NOMO-1 (cell line): ENCODE data around the gene UEVLD.

Experiments used
- DNase-seq, 2 experiments: peaks; one replicate each; lab custom pipeline; 2025; ENCODE audit not compliant: unreplicated experiment in 2 of 2; lab: John Stamatoyannopoulos, UW

The UEVLD gene

DNA sequence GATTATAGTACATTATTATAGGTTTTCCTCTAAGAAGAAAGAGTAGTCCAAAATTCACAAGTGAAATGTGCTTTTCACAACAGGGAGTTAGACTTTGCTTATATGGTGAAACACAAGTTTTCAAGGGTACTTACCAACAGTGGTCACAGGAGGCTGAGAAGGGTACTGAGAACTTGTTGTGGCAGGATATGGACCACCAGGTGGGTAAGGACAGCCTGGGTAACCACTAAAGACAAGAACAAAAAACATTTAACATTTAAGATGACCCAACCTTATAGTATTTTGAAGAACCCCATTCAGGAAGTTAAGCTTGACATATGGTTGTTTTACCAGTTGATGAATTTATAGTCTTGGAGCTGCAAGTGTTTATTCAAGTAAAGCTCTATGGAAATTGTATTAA is 86.2 kb downstream of the UEVLD start:
- DNase-seq: no peak

DNA sequence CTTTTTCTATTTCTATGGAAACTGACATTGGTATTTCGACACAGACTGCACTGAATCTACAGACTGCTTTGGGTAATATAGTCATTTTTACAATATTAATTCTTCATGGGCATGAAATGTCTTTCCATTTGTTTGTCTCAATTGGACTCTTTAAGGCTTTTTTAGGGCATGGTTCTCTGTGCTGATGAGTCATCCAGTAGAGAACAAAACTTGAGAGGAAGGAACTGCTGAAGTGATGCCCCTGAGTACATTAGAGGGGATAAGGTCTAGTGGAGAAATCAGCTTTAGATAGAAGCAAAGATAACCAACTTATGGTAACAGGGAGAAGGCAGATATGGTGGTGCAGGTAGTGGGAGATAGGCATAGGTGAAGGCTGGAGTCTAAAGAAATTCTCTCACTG is 86.9 kb downstream of the UEVLD start:
- DNase-seq: no peak

DNA sequence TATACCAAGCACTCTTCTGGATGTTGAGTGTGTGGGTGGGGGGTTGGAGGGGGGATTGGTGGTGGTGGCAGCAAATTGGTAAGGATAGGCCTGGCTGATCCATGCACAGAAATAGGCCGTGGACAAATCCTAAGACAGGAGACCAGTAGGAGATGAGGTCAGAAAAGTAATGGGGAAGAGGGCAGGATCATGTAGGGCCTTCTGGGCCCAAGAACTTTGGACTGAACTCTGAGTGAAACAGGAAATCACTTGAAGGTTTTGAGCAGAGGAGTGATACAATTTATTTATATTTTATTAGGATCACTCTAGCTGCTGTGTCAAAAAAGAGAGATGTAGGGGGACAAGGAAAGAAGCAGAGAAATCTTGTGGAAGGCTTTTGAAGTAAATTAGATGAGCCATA is 90.5 kb downstream of the UEVLD start:
- DNase-seq: no peak

DNA sequence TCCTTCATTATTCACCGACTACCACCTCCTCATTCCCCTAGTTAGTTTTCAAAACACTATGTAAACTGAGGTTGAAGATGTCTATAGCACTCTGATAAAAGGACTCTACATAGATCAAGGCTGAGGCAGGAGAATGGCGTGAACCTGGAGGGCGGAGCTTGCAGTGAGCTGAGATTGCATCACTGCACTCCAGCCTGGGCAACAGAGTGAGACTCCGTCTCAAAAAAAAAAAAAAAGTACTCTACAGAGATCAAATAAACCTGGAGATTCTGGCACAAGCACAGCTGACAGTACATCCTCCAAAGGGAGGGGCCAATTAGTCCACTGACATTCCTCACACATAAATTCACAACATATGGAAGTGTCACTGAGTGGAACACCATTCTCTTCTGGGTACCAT is 92.8 kb downstream of the UEVLD start:
- DNase-seq: no peak

DNA sequence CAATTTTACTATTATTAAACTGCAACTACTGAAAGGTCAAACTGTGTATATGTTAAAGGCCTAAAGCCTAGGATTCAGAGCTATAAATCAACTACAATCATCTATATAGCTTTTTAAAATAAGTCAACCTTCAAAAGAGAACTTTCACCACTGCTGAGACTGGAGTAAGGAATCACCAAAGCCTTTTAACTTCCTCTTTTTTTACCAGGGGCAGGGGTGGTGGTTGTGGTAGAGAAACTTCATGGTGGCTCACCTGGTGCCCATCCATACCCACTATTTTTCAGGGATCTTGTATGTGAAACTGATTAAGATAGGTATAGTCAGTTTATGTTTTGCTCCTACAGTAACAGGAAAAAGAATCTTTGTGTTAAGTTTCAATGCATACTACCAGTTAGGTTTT is 93.3 kb downstream of the UEVLD start:
- DNase-seq: peak; percentile 27 to 55

DNA sequence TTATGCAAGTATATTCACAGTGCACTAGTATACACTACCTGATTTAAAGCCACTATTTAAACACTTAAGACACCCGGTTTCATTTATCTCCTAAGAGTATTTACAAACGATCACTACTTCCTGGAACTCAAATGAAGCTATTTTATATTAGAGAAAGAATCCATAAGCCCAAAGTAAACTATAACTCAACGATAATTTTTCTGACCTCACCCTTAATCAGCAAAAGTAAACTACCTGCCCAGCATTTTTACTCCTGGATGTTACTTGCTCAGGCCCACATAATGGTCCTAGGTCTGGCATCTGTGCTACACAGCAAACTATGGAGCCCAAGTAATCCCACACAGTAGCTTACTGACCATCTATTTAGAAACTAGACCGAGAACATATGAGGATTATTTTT is 95.2 kb downstream of the UEVLD start:
- DNase-seq: no peak

DNA sequence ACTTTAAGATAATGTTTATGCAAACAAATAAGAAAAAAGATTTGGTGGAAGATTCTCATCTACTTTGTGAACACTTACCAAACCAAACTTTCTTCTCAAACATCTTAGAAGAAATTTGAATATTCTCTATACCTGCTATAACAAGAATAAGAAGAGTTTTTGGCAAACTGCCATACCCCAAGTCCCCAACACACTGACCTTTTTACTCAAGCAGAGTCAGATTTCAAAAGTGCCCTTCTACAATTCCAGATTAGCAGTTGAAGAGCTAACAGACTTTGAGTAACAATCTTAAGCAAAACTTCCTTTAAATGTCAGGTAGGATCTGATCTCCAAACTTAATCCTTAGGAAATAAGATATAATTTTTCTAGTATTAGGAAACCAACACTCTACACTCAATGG is 95.6 kb downstream of the UEVLD start:
- no peak for DNase-seq

DNA sequence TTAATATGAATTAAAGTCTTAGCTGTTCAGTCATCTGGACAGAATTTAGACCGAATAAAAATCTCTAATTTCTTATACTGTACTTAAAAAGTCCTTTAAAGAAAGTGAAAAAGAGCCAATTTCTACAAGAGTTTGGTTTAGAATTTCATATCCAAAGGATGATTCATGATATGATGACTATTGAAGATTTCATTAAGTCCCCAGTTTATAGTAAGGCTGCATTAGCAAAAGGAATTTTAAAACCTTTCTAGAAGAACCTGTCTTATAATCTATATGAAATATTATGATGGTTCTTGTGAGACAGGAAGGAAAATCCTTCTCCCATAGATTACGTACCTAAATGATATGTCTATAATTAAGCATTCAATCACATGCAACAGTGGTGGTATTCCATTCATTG is 96.6 kb downstream of the UEVLD start:
- DNase-seq: no peak

DNA sequence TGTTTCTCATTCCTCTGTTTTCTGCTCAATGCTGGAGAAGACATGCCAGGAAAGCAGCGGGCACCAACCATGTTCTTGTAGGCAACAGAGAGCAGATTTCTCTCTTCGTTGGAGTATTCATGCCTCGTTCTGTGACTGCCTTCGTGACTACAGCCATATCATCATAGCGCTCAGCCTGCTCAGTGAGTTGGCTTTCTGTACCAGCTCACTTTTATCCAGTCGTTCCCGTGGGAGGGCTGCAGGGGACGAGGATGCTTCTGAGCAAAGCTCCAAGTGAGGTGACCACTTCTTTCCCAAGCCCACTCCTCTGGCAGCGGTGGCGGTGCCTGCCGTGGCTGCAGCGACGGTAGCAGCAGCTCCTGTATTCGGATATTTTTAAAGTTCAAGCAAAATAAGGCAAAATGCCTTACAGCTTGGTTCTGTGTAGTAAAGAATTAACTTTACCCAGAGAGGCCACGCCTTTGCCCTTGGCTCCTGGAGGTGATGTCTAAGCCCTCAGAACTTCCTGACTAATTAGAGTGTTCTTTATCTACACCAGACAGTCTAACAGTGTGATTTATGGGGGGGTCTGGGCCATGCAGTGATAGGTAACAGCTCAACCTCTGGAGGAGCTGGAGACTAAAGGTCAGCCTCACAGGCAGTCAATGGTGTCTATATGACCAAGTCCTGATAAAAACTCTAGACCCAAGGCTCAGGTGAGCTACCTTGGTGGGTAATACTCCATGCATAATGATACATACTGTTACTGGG is 97.6 kb downstream of the UEVLD start:
- no peak for DNase-seq

DNA sequence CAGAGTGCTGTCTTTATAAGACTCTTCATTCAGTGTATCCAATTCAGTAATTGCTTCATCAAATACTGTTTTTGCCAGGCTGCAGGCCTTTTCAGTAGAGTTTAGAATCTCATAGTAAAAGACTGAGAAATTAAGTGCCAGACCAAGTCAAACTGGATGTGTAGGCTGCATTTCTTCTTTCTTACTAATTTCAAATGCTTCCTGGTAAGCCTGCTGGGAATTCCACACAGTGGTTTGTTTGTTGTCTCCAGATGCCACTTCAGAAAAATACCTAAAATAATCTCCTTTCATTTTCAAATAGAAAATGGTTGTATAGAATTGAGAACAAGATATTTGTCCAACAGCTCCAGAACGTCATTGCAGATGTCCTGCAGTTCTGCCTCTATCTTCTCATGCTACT is 98.2 kb downstream of the UEVLD start:
- no peak for DNase-seq

DNA sequence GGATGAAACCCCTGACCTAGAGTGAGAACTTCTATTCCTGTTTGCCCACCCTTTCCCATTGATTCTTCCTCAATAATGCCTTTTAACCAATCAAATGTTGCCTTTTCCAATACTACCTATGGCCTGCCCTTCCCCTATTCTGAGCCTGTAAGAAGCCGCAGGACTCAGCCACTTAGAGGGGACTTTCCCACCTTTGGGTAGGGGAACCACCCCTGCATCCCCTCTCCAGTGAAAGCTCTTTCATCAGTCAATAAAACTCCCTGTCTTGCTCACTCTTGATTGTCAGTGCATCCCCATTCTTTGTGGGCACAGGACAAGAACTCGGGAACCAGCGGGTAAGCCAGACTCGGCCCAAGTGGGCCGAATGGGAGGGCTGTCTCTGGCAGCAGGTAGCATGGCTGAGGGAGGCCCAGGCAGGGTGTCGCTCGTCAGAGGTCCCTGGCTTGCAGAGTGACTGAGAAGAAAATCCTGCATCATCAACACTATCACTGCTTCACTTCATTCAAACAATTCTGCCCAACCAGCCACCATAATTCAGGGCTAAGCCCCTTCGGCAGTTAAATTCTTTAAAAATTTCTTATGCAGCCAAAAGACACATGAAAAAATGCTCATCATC is 102.5 kb downstream of the UEVLD start:
- no peak for DNase-seq
